ENCODE measurements around the gene TSFM. TPM values are rescaled to one million over a fixed set of nuclear protein-coding genes. Genes with fewer than 3 reads are reported as not detected.

The TSFM gene
- polyA plus RNA-seq, 3 donors = 4.5 to 22.6 (median 21.8) TPM

GRCh38 chr12:57793920-57794319, 11.3 kb downstream of the TSFM start:
- Mint-ChIP-seq H3K27me3 (ENCODE audit: low read depth in 3 of 3) (no peaks in the 10 kb centered on the region), H3K27ac (no peak overlapping the region), H3K4me1 (peaks cover 8% of the 10 kb centered on the region), H3K4me3 (no peak overlapping the region), H3K36me3 (peaks cover 66 to 78% of the 10 kb centered on the region in 2 donors), H3K9me3 (no peaks in the 10 kb centered on the region)
- Histone ChIP-seq H3K9ac (ENCODE audit: insufficient read depth, low read length, poor library complexity, severe bottlenecking) (no peak overlapping the region), H2AFZ (ENCODE audit: insufficient read depth, low read depth, low read length, poor library complexity, severe bottlenecking) (no peak overlapping the region), H3K9me3 (replicated peaks in 1 of 2; ENCODE audit: control insufficient read depth in 1 of 2, insufficient read depth in 1 of 2, low read length in 2 of 2) (no peaks in the 10 kb centered on the region), H3K4me1 (ENCODE audit: control insufficient read depth in 1 of 2, insufficient read depth in 2 of 2, low read length in 2 of 2) (peaks cover 9 to 10% of the 10 kb centered on the region in 2 donors), H3K27me3 (ENCODE audit: control insufficient read depth in 2 of 2, insufficient read depth in 2 of 2, low read length in 2 of 2) (no peaks in the 10 kb centered on the region), H3K36me3 (replicated peaks in 1 of 2; ENCODE audit: control insufficient read depth in 1 of 2, insufficient read depth in 2 of 2, low read length in 2 of 2) (peaks cover 73 to 86% of the 10 kb centered on the region in 2 donors), H3K4me2 (replicated peaks; ENCODE audit: extremely low read depth, low read length, poor library complexity, severe bottlenecking) (no peak overlapping the region), H3K27ac (ENCODE audit: low read depth in 1 of 2, low read length in 2 of 2) (no peak overlapping the region), H4K20me1 (ENCODE audit: insufficient read depth, low read length) (no peaks in the 10 kb centered on the region), H3K4me3 (replicated peaks in 1 of 3; ENCODE audit: low read depth in 2 of 3, low read length in 3 of 3) (no peak overlapping the region), H3K79me2 (ENCODE audit: insufficient read depth, low read length) (no peaks in the 10 kb centered on the region)
- WGBS (ENCODE audit: insufficient coverage) = 100% methylated on average over 1 of the region's 1 CpG
- no peak for TF ChIP-seq CTCF (IDR thresholded peaks at IDR 0.05)
- intact Hi-C loops (cut with micrococcal nuclease) = no loop called here
- no peak for DNase-seq

GRCh38 chr12:57795354-57795753, 12.8 kb downstream of the TSFM start:
- no peak overlapping the region for H3K27ac ChIP-seq (ENCODE audit: low read depth in 1 of 2, low read length in 2 of 2)
- no peak overlapping the region for H3K27ac Mint-ChIP-seq
- H4K20me1 ChIP-seq (ENCODE audit: insufficient read depth, low read length) = no peaks in the 10 kb centered on the region
- H3K27me3 ChIP-seq (ENCODE audit: control insufficient read depth in 2 of 2, insufficient read depth in 2 of 2, low read length in 2 of 2) = no peaks in the 10 kb centered on the region
- no peak overlapping the region for H2AFZ ChIP-seq (ENCODE audit: insufficient read depth, low read depth, low read length, poor library complexity, severe bottlenecking)
- H3K9ac ChIP-seq (ENCODE audit: insufficient read depth, low read length, poor library complexity, severe bottlenecking) = no peak overlapping the region
- no peaks in the 10 kb centered on the region for H3K9me3 Mint-ChIP-seq
- H3K4me1 ChIP-seq (ENCODE audit: control insufficient read depth in 1 of 2, insufficient read depth in 2 of 2, low read length in 2 of 2) = peaks cover 9 to 10% of the 10 kb centered on the region in 2 donors
- H3K36me3 ChIP-seq (replicated peaks in 1 of 2; ENCODE audit: control insufficient read depth in 1 of 2, insufficient read depth in 2 of 2, low read length in 2 of 2) = peaks cover 72 to 86% of the 10 kb centered on the region in 2 donors
- peaks cover 8% of the 10 kb centered on the region for H3K4me1 Mint-ChIP-seq
- no peak for DNase-seq
- no peaks in the 10 kb centered on the region for H3K9me3 ChIP-seq (replicated peaks in 1 of 2; ENCODE audit: control insufficient read depth in 1 of 2, insufficient read depth in 1 of 2, low read length in 2 of 2)
- H3K4me2 ChIP-seq (replicated peaks; ENCODE audit: extremely low read depth, low read length, poor library complexity, severe bottlenecking) = no peak overlapping the region
- no peak for TF ChIP-seq CTCF (IDR thresholded peaks at IDR 0.05)
- intact Hi-C loops (cut with micrococcal nuclease) = no loop called here
- H3K79me2 ChIP-seq (ENCODE audit: insufficient read depth, low read length) = no peaks in the 10 kb centered on the region
- no peak overlapping the region for H3K4me3 ChIP-seq (replicated peaks in 1 of 3; ENCODE audit: low read depth in 2 of 3, low read length in 3 of 3)
- H3K36me3 Mint-ChIP-seq = peaks cover 65 to 78% of the 10 kb centered on the region in 2 donors
- WGBS (ENCODE audit: insufficient coverage) = 97% methylated on average over 3 of the region's 6 CpGs
- H3K27me3 Mint-ChIP-seq (ENCODE audit: low read depth in 3 of 3) = no peaks in the 10 kb centered on the region
- H3K4me3 Mint-ChIP-seq = no peak overlapping the region

Measured in CD14-positive monocyte (primary cell).